Loucy (cell line): ENCODE measurements around the gene IFT80.

ENCODE experiments used
- H2AFZ ChIP-seq: fragments of 200-600 bp; sonication (generic); 2 replicates; pipeline ENCODE4 v1.6.0; 2016; ENCODE audit warnings: antibody characterized with exemption, mild to moderate bottlenecking, low read length, moderate library complexity
- H3F3A ChIP-seq: fragments of 200-600 bp; 2 replicates; pipeline ENCODE4 v1.6.0; 2016; ENCODE audit warnings: antibody characterized with exemption, low read depth, mild to moderate bottlenecking
- H3K27me3 ChIP-seq: fragments of 200-600 bp; sonication (generic); 2 replicates; pipeline ENCODE4 v1.6.1; 2014; ENCODE audit warnings: low read length, mild to moderate bottlenecking; ENCODE audit not compliant: insufficient read depth, poor library complexity, severe bottlenecking
- H3K36me3 ChIP-seq: fragments of 200-600 bp; sonication (generic); 2 replicates; pipeline ENCODE4 v1.6.1; 2016; ENCODE audit warnings: low read length; ENCODE audit not compliant: insufficient read depth
- H3K4me1 ChIP-seq: fragments of 200-600 bp; sonication (generic); 2 replicates; pipeline ENCODE4 v1.5.1; 2014; ENCODE audit warnings: low read length, mild to moderate bottlenecking; ENCODE audit not compliant: insufficient read depth, poor library complexity, severe bottlenecking
- H3K4me2 ChIP-seq: fragments of 200-600 bp; sonication (generic); 2 replicates; pipeline ENCODE4 v1.6.0; 2014; ENCODE audit warnings: antibody characterized with exemption, low read length, low read depth, mild to moderate bottlenecking; ENCODE audit not compliant: poor library complexity, severe bottlenecking
- H3K4me3 ChIP-seq: fragments of 200-600 bp; sonication (generic); 2 replicates; pipeline ENCODE4 v1.5.1; 2014; ENCODE audit warnings: low read length, mild to moderate bottlenecking, mixed read lengths; ENCODE audit not compliant: poor library complexity, severe bottlenecking
- H3K79me2 ChIP-seq: fragments of 200-600 bp; sonication (generic); 2 replicates; pipeline ENCODE4 v1.6.1; 2014; ENCODE audit warnings: low read length; ENCODE audit not compliant: insufficient read depth
- H3K9ac ChIP-seq: fragments of 200-600 bp; sonication (generic); 2 replicates; pipeline ENCODE4 v1.6.0; 2014; ENCODE audit warnings: mild to moderate bottlenecking, low read depth, low read length, moderate library complexity; ENCODE audit not compliant: poor library complexity, severe bottlenecking
- H3K9me2 ChIP-seq: fragments of 200-600 bp; sonication (generic); replicated peaks from 2 replicates; pipeline ENCODE4 v1.6.1; 2016; ENCODE audit warnings: low read depth, low read length, mixed read lengths
- H3K9me3 ChIP-seq: fragments of 200-600 bp; sonication (generic); 2 replicates; pipeline ENCODE4 v1.6.1; 2014; ENCODE audit warnings: mild to moderate bottlenecking, antibody characterized with exemption, low read length, low read depth; ENCODE audit not compliant: insufficient read depth
- H4K20me1 ChIP-seq: fragments of 200-600 bp; sonication (generic); 2 replicates; pipeline ENCODE4 v1.6.0; 2014; ENCODE audit warnings: antibody characterized with exemption, low read length, mild to moderate bottlenecking; ENCODE audit not compliant: insufficient read depth, poor library complexity, severe bottlenecking
- CTCF ChIP-seq: fragments of 200-600 bp; sonication (generic); conservative IDR thresholded peaks from 2 replicates; pipeline ENCODE4 v1.5.1; 2014; ENCODE audit warnings: mild to moderate bottlenecking, antibody characterized with exemption, low read length
- EZH2phosphoT487 ChIP-seq: fragments of 200-600 bp; IDR thresholded peaks from 2 replicates; pipeline ENCODE4 v1.6.1; 2018; ENCODE audit warnings: antibody characterized with exemption, mild to moderate bottlenecking, moderate library complexity, borderline replicate concordance

The IFT80 gene

DNA sequence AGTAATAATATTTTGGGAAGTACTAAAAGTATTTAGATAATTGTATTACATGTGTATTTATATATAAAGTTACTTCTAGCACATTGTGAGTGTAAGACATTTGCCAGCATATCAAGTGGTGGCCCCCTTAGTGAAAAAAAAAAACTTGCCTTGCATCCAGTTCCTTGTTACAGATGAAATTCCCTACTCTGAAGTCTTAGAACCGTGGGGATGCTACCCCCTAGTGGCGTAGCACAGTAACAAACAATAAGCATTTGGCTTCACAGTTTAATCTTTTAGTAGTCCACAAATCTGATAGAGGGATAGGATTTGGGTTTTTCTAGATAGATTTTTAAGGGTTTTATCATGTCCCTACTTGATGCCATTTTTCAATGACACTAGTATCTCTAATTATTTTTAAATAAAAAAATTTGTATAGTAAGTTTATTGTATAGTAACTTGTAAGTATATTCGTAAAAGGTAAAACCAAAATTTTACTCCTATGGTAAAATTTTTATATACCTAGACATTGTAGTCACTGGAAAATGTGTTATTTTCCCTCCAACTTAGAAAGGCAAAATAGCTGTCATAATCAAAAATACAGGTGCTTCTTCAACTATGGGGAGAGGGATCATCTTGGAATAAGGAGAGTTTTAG, 14.7 kb upstream of the IFT80 start:
- H3K4me1 ChIP-seq, result peaks cover 7% of the 10 kb centered on the region
- H3F3A ChIP-seq, result peaks cover 4% of the 10 kb centered on the region; the same call in 1 of the 2 replicates
- H3K27me3 ChIP-seq, result no peaks in the 10 kb centered on the region
- TF ChIP-seq CTCF (peak; percentile 87), EZH2phosphoT487 (no peak)
- no peak overlapping the region for H3K4me3 ChIP-seq
- peaks cover 83% of the 10 kb centered on the region for H4K20me1 ChIP-seq
- H2AFZ ChIP-seq, result no peak overlapping the region
- H3K9me2 ChIP-seq, result no peaks in the 10 kb centered on the region
- peaks cover 89% of the 10 kb centered on the region for H3K79me2 ChIP-seq
- no peaks in the 10 kb centered on the region for H3K9me3 ChIP-seq
- H3K9ac ChIP-seq, result no peak overlapping the region
- H3K4me2 ChIP-seq, result no peak overlapping the region
- peaks cover 91% of the 10 kb centered on the region for H3K36me3 ChIP-seq

GRCh38 chr3:160412477-160412876, 13.5 kb upstream of the IFT80 start:
- Histone ChIP-seq H3K9me3 (no peaks in the 10 kb centered on the region), H3K9ac (no peak overlapping the region), H3K4me3 (no peak overlapping the region), H3K4me1 (peaks cover 13% of the 10 kb centered on the region), H4K20me1 (peaks cover 81% of the 10 kb centered on the region), H3F3A (peaks cover 4% of the 10 kb centered on the region; the same call in 1 of the 2 replicates), H2AFZ (no peak overlapping the region), H3K36me3 (peaks cover 91% of the 10 kb centered on the region), H3K79me2 (peaks cover 91% of the 10 kb centered on the region), H3K9me2 (no peaks in the 10 kb centered on the region), H3K4me2 (no peak overlapping the region), H3K27me3 (no peaks in the 10 kb centered on the region)
- TF ChIP-seq CTCF, result no peak
- TF ChIP-seq EZH2phosphoT487, result no peak

DNA sequence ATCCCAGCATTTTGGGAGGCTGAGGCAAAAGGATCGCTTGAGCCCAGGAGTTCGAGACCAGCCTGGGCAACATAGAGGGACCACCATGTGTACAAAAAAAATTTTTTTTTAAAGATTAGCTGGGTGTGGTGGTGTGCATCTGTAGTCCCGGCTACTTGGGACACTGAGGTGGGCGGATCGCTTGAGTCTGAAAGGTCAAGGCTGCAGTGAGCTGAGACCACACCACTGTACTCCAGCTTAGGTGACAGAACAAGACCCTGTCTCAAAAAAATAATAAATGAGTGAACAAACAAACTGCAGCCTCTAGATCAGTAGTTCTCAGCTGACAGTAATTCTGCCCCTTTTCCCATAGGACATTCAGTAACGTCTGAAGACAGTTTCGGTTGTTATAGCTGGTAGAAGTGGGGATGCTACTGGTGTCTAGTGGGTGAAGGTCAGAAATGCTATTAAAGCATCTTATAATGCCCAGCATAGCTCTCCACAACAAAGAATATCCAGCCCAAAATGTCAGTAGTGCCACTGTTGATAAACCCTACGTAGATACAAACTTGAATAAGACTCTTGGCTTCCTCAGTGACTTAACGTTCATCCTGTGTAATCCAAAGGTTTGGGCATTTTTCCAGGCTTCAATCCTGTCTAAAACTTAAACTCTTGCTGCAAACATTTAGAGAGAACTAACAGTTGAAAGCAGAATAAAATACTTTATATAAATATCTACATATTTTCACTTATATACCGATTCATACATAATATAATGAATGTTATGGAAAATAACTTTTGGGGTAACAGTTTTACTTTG, 11.0 kb upstream of the IFT80 start:
- no peak overlapping the region for H2AFZ ChIP-seq
- peaks cover 29% of the 10 kb centered on the region for H3K4me1 ChIP-seq
- H4K20me1 ChIP-seq, result peaks cover 84% of the 10 kb centered on the region
- peak overlapping the region; percentile 49 for H3K4me2 ChIP-seq
- peaks cover 4% of the 10 kb centered on the region; the same call in 1 of the 2 replicates for H3F3A ChIP-seq
- H3K9ac ChIP-seq, result no peak overlapping the region
- peak overlapping the region; percentile 9 for H3K4me3 ChIP-seq
- H3K79me2 ChIP-seq, result peaks cover 92% of the 10 kb centered on the region
- H3K9me3 ChIP-seq, result no peaks in the 10 kb centered on the region
- H3K9me2 ChIP-seq, result no peaks in the 10 kb centered on the region
- peaks cover 90% of the 10 kb centered on the region for H3K36me3 ChIP-seq
- no peak for TF ChIP-seq EZH2phosphoT487
- no peak for TF ChIP-seq CTCF
- no peaks in the 10 kb centered on the region for H3K27me3 ChIP-seq
